Testis (tissue), 2 donors: ENCODE data around the gene CACNA2D3.
A peak's percentile ranks its signal among the peaks of the same experiment; 100 is the strongest.

ENCODE experiments used
- POLR2A ChIP-seq: fragments of 450-650 bp; IDR thresholded peaks from one replicate; pipeline ENCODE4 v1.6.1; 2017; ENCODE audit warnings: antibody characterized with exemption, mild to moderate bottlenecking, moderate library complexity
- TF ChIP-seq, protein P1 (sequence below), 3 experiments: fragments of 450-650 bp in 2 of 3; fragments of 200-600 bp in 1 of 3; sonication (generic) in 1 of 3; IDR thresholded peaks; one replicate each; pipeline ENCODE4 v1.5.1; 2016 to 2019; ENCODE audit warnings: antibody characterized with exemption in 3 of 3, mild to moderate bottlenecking in 2 of 3, moderate library complexity in 1 of 3

DNA sequence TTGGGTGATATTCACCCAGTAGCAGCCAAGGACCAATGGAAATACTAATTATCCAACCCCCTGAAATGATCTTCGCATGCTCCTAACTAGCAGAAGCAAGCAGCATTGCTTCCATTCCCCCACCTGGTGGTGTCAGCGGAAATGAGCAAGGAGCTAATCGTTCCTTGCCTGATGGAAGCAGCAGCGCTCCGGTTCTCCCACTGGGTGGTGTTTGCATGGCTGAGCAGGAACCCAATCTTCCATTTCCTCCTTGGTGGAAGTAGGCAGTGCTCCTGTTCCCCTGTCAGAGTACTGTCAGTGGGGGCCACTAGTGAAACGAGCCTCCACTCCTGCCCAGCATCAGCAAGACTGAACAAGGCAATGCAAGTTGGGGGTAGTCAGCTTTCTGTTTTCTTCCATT, 311.5 kb downstream of the CACNA2D3 start:
- TF ChIP-seq, protein P1, sequence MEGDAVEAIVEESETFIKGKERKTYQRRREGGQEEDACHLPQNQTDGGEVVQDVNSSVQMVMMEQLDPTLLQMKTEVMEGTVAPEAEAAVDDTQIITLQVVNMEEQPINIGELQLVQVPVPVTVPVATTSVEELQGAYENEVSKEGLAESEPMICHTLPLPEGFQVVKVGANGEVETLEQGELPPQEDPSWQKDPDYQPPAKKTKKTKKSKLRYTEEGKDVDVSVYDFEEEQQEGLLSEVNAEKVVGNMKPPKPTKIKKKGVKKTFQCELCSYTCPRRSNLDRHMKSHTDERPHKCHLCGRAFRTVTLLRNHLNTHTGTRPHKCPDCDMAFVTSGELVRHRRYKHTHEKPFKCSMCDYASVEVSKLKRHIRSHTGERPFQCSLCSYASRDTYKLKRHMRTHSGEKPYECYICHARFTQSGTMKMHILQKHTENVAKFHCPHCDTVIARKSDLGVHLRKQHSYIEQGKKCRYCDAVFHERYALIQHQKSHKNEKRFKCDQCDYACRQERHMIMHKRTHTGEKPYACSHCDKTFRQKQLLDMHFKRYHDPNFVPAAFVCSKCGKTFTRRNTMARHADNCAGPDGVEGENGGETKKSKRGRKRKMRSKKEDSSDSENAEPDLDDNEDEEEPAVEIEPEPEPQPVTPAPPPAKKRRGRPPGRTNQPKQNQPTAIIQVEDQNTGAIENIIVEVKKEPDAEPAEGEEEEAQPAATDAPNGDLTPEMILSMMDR (IDR thresholded peaks at IDR 0.05), result peak in 1 of 3 experiments; percentile 12
- TF ChIP-seq POLR2A, result no peak
